Measurements from ENCODE around the gene ZNF581. TPM values are rescaled to one million over a fixed set of nuclear protein-coding genes. Genes with fewer than 3 reads are reported as not detected.
A peak's percentile ranks its signal among the peaks of the same experiment; 100 is the strongest.

Gene ZNF581
- total RNA-seq, 1 donor from 2014 or later: 30.0 TPM

GRCh38 chr19:55692681-55693081, 49.2 kb downstream of the ZNF581 start:
- Histone ChIP-seq H3K27ac (ENCODE audit: low read depth, low read length) (no peak overlapping the region), H3K27me3 (ENCODE audit: insufficient read depth, low read length) (no peaks in the 10 kb centered on the region), H3K79me2 (ENCODE audit: insufficient read depth, low read length) (peaks cover 9% of the 10 kb centered on the region), H3K4me3 (ENCODE audit: insufficient read depth, low read depth, low read length) (no peak overlapping the region), H4K20me1 (ENCODE audit: insufficient read depth, low read length) (peaks cover 19% of the 10 kb centered on the region), H3K4me2 (ENCODE audit: low read length) (no peak overlapping the region), H3K9ac (ENCODE audit: low read length) (no peak overlapping the region), H3K4me1 (ENCODE audit: insufficient read depth, low read length) (no peaks in the 10 kb centered on the region), H2AFZ (ENCODE audit: low read depth, low read length) (no peak overlapping the region), H3K36me3 (ENCODE audit: insufficient read depth, low read length) (peaks cover 5% of the 10 kb centered on the region), H3K9me3 (ENCODE audit: insufficient read depth, low read depth, low read length) (no peaks in the 10 kb centered on the region)
- TF ChIP-seq, protein P1, sequence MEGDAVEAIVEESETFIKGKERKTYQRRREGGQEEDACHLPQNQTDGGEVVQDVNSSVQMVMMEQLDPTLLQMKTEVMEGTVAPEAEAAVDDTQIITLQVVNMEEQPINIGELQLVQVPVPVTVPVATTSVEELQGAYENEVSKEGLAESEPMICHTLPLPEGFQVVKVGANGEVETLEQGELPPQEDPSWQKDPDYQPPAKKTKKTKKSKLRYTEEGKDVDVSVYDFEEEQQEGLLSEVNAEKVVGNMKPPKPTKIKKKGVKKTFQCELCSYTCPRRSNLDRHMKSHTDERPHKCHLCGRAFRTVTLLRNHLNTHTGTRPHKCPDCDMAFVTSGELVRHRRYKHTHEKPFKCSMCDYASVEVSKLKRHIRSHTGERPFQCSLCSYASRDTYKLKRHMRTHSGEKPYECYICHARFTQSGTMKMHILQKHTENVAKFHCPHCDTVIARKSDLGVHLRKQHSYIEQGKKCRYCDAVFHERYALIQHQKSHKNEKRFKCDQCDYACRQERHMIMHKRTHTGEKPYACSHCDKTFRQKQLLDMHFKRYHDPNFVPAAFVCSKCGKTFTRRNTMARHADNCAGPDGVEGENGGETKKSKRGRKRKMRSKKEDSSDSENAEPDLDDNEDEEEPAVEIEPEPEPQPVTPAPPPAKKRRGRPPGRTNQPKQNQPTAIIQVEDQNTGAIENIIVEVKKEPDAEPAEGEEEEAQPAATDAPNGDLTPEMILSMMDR (IDR thresholded peaks at IDR 0.05; ENCODE audit: insufficient read depth, low read depth, low read length): no peak
- no peak for TF ChIP-seq EZH2 (IDR thresholded peaks at IDR 0.05; ENCODE audit: insufficient read depth, low read length)
- Mint-ChIP-seq H3K4me1 (ENCODE audit: low read depth, unreplicated experiment) (no peaks in the 10 kb centered on the region), H3K4me3 (ENCODE audit: unreplicated experiment) (no peak overlapping the region), H3K27me3 (ENCODE audit: low read depth, unreplicated experiment) (no peaks in the 10 kb centered on the region), H3K27ac (ENCODE audit: unreplicated experiment) (no peak overlapping the region), H3K9me3 (ENCODE audit: unreplicated experiment) (no peaks in the 10 kb centered on the region), H3K36me3 (ENCODE audit: low read depth, unreplicated experiment) (peaks cover 11% of the 10 kb centered on the region)
- no peak for DNase-seq (ENCODE audit: low read depth)
- FAIRE-seq: no peak

- Histone ChIP-seq H3K4me3 (ENCODE audit: insufficient read depth, low read depth, low read length) (no peak overlapping the region), H3K9ac (ENCODE audit: low read length) (no peak overlapping the region), H4K20me1 (ENCODE audit: insufficient read depth, low read length) (peaks cover 11% of the 10 kb centered on the region), H3K27ac (ENCODE audit: low read depth, low read length) (no peak overlapping the region), H3K4me2 (ENCODE audit: low read length) (no peak overlapping the region), H3K4me1 (ENCODE audit: insufficient read depth, low read length) (no peaks in the 10 kb centered on the region), H3K9me3 (ENCODE audit: insufficient read depth, low read depth, low read length) (no peaks in the 10 kb centered on the region), H3K79me2 (ENCODE audit: insufficient read depth, low read length) (peaks cover under 1% of the 10 kb centered on the region), H2AFZ (ENCODE audit: low read depth, low read length) (no peak overlapping the region), H3K27me3 (ENCODE audit: insufficient read depth, low read length) (no peaks in the 10 kb centered on the region), H3K36me3 (ENCODE audit: insufficient read depth, low read length) (peaks cover 5% of the 10 kb centered on the region)
- FAIRE-seq: no peak
- Mint-ChIP-seq H3K27ac (ENCODE audit: unreplicated experiment) (peak overlapping the region; percentile 41), H3K4me1 (ENCODE audit: low read depth, unreplicated experiment) (no peaks in the 10 kb centered on the region), H3K36me3 (ENCODE audit: low read depth, unreplicated experiment) (peaks cover 13% of the 10 kb centered on the region), H3K4me3 (ENCODE audit: unreplicated experiment) (no peak overlapping the region), H3K27me3 (ENCODE audit: low read depth, unreplicated experiment) (no peaks in the 10 kb centered on the region), H3K9me3 (ENCODE audit: unreplicated experiment) (no peaks in the 10 kb centered on the region)
- no peak for DNase-seq (ENCODE audit: low read depth)
- TF ChIP-seq, protein P1 (IDR thresholded peaks at IDR 0.05; ENCODE audit: insufficient read depth, low read depth, low read length): no peak
- no peak for TF ChIP-seq EZH2 (IDR thresholded peaks at IDR 0.05; ENCODE audit: insufficient read depth, low read length)
Measured at GRCh38 chr19:55693336-55693974, 50.0 kb downstream of the ZNF581 start.

- H4K20me1 ChIP-seq (ENCODE audit: insufficient read depth, low read length): peaks cover 3% of the 10 kb centered on the region
- peaks cover 5% of the 10 kb centered on the region for H3K36me3 ChIP-seq (ENCODE audit: insufficient read depth, low read length)
- no peak overlapping the region for H3K4me2 ChIP-seq (ENCODE audit: low read length)
- Mint-ChIP-seq H3K27me3 (ENCODE audit: low read depth, unreplicated experiment) (no peaks in the 10 kb centered on the region), H3K9me3 (ENCODE audit: unreplicated experiment) (no peaks in the 10 kb centered on the region), H3K4me3 (ENCODE audit: unreplicated experiment) (no peak overlapping the region), H3K27ac (ENCODE audit: unreplicated experiment) (no peak overlapping the region), H3K4me1 (ENCODE audit: low read depth, unreplicated experiment) (no peaks in the 10 kb centered on the region), H3K36me3 (ENCODE audit: low read depth, unreplicated experiment) (peaks cover 15% of the 10 kb centered on the region)
- no peak for TF ChIP-seq EZH2 (IDR thresholded peaks at IDR 0.05; ENCODE audit: insufficient read depth, low read length)
- TF ChIP-seq, protein P1 (IDR thresholded peaks at IDR 0.05; ENCODE audit: insufficient read depth, low read depth, low read length): no peak
- no peak overlapping the region for H3K27ac ChIP-seq (ENCODE audit: low read depth, low read length)
- no peaks in the 10 kb centered on the region for H3K79me2 ChIP-seq (ENCODE audit: insufficient read depth, low read length)
- no peak overlapping the region for H3K4me3 ChIP-seq (ENCODE audit: insufficient read depth, low read depth, low read length)
- DNase-seq (ENCODE audit: low read depth) (no peak), FAIRE-seq (no peak)
- no peak overlapping the region for H2AFZ ChIP-seq (ENCODE audit: low read depth, low read length)
- no peak overlapping the region for H3K9ac ChIP-seq (ENCODE audit: low read length)
- no peaks in the 10 kb centered on the region for H3K27me3 ChIP-seq (ENCODE audit: insufficient read depth, low read length)
- no peaks in the 10 kb centered on the region for H3K9me3 ChIP-seq (ENCODE audit: insufficient read depth, low read depth, low read length)
- no peaks in the 10 kb centered on the region for H3K4me1 ChIP-seq (ENCODE audit: insufficient read depth, low read length)
Measured at GRCh38 chr19:55694241-55694655, 50.8 kb downstream of the ZNF581 start.
